HCT116 (cell line): ENCODE data around the gene IFNL2. TPM values are rescaled to one million over a fixed set of nuclear protein-coding genes. Genes with fewer than 3 reads are reported as not detected.

Experiments used
- ATAC-seq: fragments of 200-7000 bp; cut with Tn5 transposase; 2 replicates; pipeline ENCODE4 v1.9.1; 2020; ENCODE audit warnings: mild to moderate bottlenecking, moderate library complexity
- BruUV-seq: library from RNA; stranded (reverse); fragments of 400-500 nt; replicated peaks from 2 replicates; lab custom pipeline; 2021; lab: Mats Ljungman, UMichigan
- CTCF ChIA-PET: fragments of 300-600 bp; sonication (Branson Sonifier 250); formaldehyde crosslinking; loops from one replicate; lab custom pipeline; 2021; ENCODE audit warnings: antibody characterized with exemption; lab: Charles Lee
- POLR2A ChIA-PET: fragments of 300-600, 350-600 bp; sonication (Branson Sonifier 250); formaldehyde crosslinking; loops from one replicate; lab custom pipeline; 2021; ENCODE audit warnings: antibody characterized with exemption; lab: Charles Lee
- RAD21 ChIA-PET, 2 experiments: fragments of 300-600 bp; sonication (Branson Sonifier 250); formaldehyde crosslinking; loops; one replicate each; lab custom pipeline; 2023; ENCODE audit warnings: low total read pairs in 2 of 2; ENCODE audit not compliant: uncharacterized antibody in 2 of 2, unreplicated experiment in 2 of 2, low non-redundant PET in 1 of 2; lab: Charles Lee
- DNase-seq: peaks from one replicate; pipeline ENCODE4 v3.0.0-alpha.2; 2010; ENCODE audit warnings: low read depth, low spot score
- H2AFZ ChIP-seq: fragments of 200-600 bp; shearing (Covaris generic), sonication (generic); 2 replicates; pipeline ENCODE4 v1.6.1; 2017; ENCODE audit warnings: low read depth, mixed run types, mixed read lengths, antibody characterized with exemption, low read length; ENCODE audit not compliant: poor library complexity, severe bottlenecking
- H3K27ac ChIP-seq: 2 replicates; pipeline ENCODE4 v1.5.1; 2012; ENCODE audit warnings: low read depth, low read length
- H3K27me3 ChIP-seq: fragments of 200-600 bp; sonication (generic); 2 replicates; pipeline ENCODE4 v1.6.1; 2016; ENCODE audit warnings: mixed run types, low read length, mixed read lengths; ENCODE audit not compliant: insufficient read depth
- H3K36me3 ChIP-seq, 2 experiments: fragments of 200-500 bp in 1 of 2; fragments of 200-600 bp in 1 of 2; sonication (Bioruptor generic) in 1 of 2; sonication (generic) in 1 of 2; 2 replicates each; pipeline versions ENCODE4 v1.5.1 to v1.6.1; 2014 to 2016; ENCODE audit warnings: low read length in 2 of 2, inconsistent platforms in 1 of 2, mixed read lengths in 1 of 2, mixed run types in 1 of 2; ENCODE audit not compliant: insufficient read depth in 2 of 2, control insufficient read depth in 1 of 2
- H3K4me1 ChIP-seq, 2 experiments: fragments of 200-600 bp in 1 of 2; sonication (generic) in 1 of 2; 2 replicates each; pipeline versions ENCODE4 v1.5.1 to v1.6.1; 2012 to 2017; ENCODE audit warnings: low read length in 2 of 2, inconsistent platforms in 1 of 2, mild to moderate bottlenecking in 1 of 2, mixed read lengths in 1 of 2, mixed run types in 1 of 2, moderate library complexity in 1 of 2; ENCODE audit not compliant: insufficient read depth in 2 of 2, control insufficient read depth in 1 of 2
- H3K4me2 ChIP-seq: fragments of 200-600 bp; sonication (generic); 2 replicates; pipeline ENCODE4 v1.6.1; 2017; ENCODE audit warnings: mixed run types, low read length, mixed read lengths
- H3K4me3 ChIP-seq, 2 experiments: fragments of 200-600 bp in 1 of 2; sonication (generic) in 1 of 2; replicated peaks in 1 of 2; 2 replicates each; pipeline ENCODE4 v1.5.1; 2011 to 2016; ENCODE audit warnings: low read length in 2 of 2, control low read depth in 1 of 2, low read depth in 1 of 2, mild to moderate bottlenecking in 1 of 2, mixed read lengths in 1 of 2, mixed run types in 1 of 2
- H3K79me2 ChIP-seq: fragments of 200-600 bp; sonication (generic); 2 replicates; pipeline ENCODE4 v1.6.1; 2017; ENCODE audit warnings: mild to moderate bottlenecking, mixed run types, low read length, moderate library complexity, mixed read lengths; ENCODE audit not compliant: insufficient read depth
- H3K9ac ChIP-seq: fragments of 200-600 bp; sonication (generic); 2 replicates; pipeline ENCODE4 v1.6.1; 2016; ENCODE audit warnings: low read length, mixed read lengths
- H3K9me2 ChIP-seq: fragments of 200-600 bp; sonication (generic), shearing (Covaris generic); 2 replicates; pipeline ENCODE4 v1.6.1; 2017; ENCODE audit warnings: mixed run types, mild to moderate bottlenecking, moderate library complexity; ENCODE audit not compliant: insufficient read depth
- H3K9me3 ChIP-seq, 2 experiments: fragments of 200-500 bp in 1 of 2; fragments of 200-600 bp in 1 of 2; sonication (Bioruptor generic) in 1 of 2; sonication (generic) in 1 of 2; 2 replicates each; pipeline ENCODE4 v1.6.1; 2014 to 2017; ENCODE audit warnings: low read length in 2 of 2, mixed read lengths in 2 of 2, inconsistent platforms in 1 of 2, low read depth in 1 of 2, mild to moderate bottlenecking in 1 of 2, mixed run types in 1 of 2, moderate library complexity in 1 of 2; ENCODE audit not compliant: control insufficient read depth in 1 of 2, insufficient read depth in 1 of 2
- H4K20me1 ChIP-seq: fragments of 200-600 bp; sonication (generic), shearing (Covaris generic); 2 replicates; pipeline ENCODE4 v1.6.1; 2017; ENCODE audit warnings: mixed run types, mild to moderate bottlenecking, moderate library complexity; ENCODE audit not compliant: insufficient read depth
- CBX3 ChIP-seq: IDR thresholded peaks from 2 replicates; pipeline ENCODE4 v1.6.1; 2012; ENCODE audit warnings: low read depth
- CEBPB ChIP-seq: IDR thresholded peaks from 2 replicates; pipeline ENCODE4 v1.6.1; 2012; ENCODE audit warnings: low read depth
- EGR1 ChIP-seq: IDR thresholded peaks from 2 replicates; pipeline ENCODE4 v1.6.1; 2012; ENCODE audit warnings: low read depth
- EZH2 ChIP-seq: fragments of 200-600 bp; sonication (generic); IDR thresholded peaks from 2 replicates; pipeline ENCODE4 v1.6.1; 2017; ENCODE audit warnings: antibody characterized with exemption, mixed run types
- EZH2phosphoT487 ChIP-seq: fragments of 200-600 bp; IDR thresholded peaks from 2 replicates; pipeline ENCODE4 v1.6.1; 2018; ENCODE audit warnings: antibody characterized with exemption, borderline replicate concordance
- FOSL1 ChIP-seq: IDR thresholded peaks from 2 replicates; pipeline ENCODE4 v1.6.1; 2012; ENCODE audit warnings: low read depth
- JUND ChIP-seq: IDR thresholded peaks from 2 replicates; pipeline ENCODE4 v1.6.1; 2012
- MAX ChIP-seq: IDR thresholded peaks from 2 replicates; pipeline ENCODE4 v1.6.1; 2012
- POLR2A ChIP-seq: IDR thresholded peaks from 2 replicates; pipeline ENCODE4 v1.7.0; 2011; ENCODE audit warnings: borderline replicate concordance; ENCODE audit not compliant: insufficient read depth, insufficient read length; ENCODE audit errors: extremely low read depth
- POLR2AphosphoS5 ChIP-seq: IDR thresholded peaks from 2 replicates; pipeline ENCODE4 v1.6.1; 2011; ENCODE audit warnings: mild to moderate bottlenecking, low read depth, low read length, moderate library complexity
- SIN3A ChIP-seq: IDR thresholded peaks from 2 replicates; pipeline ENCODE4 v1.6.1; 2012; ENCODE audit warnings: low read depth
- SP1 ChIP-seq: IDR thresholded peaks from 2 replicates; pipeline ENCODE4 v1.6.1; 2012; ENCODE audit warnings: low read depth
- SRF ChIP-seq: IDR thresholded peaks from 2 replicates; pipeline ENCODE4 v1.6.1; 2012; ENCODE audit warnings: low read depth
- ZBTB33 ChIP-seq: IDR thresholded peaks from 2 replicates; pipeline ENCODE4 v1.6.1; 2011; ENCODE audit warnings: mild to moderate bottlenecking, low read length, moderate library complexity; ENCODE audit not compliant: insufficient replicate concordance; ENCODE audit errors: extremely low read depth
- ZFX ChIP-seq: fragments of 450-650 bp; IDR thresholded peaks from 2 replicates; pipeline ENCODE4 v1.6.1; 2017
- ZNF274 ChIP-seq: fragments of 200-500 bp; sonication (Bioruptor generic); IDR thresholded peaks from 2 replicates; pipeline ENCODE4 v1.6.1; 2014; ENCODE audit warnings: mild to moderate bottlenecking, low read depth, low read length, inconsistent platforms
- intact Hi-C: fragments of 100-400 bp; cut with micrococcal nuclease; formaldehyde crosslinking; loops from 2 replicates; pipeline ENCODE4 v1.10.0; 2022
- total RNA-seq: library from RNA; stranded (reverse); gene quantifications from one replicate; pipeline ENCODE4 v1.2.1, GENCODE V29; 2021; ENCODE audit not compliant: unreplicated experiment

The IFNL2 gene
- total RNA-seq, 1 experiment from 2014 or later, result not detected

GRCh38 chr19:39277598-39277997, 9.4 kb downstream of the IFNL2 start:
- TF ChIP-seq ZNF274 (no peak), ZFX (no peak), MAX (no peak), ZBTB33 (no peak), SRF (no peak), FOSL1 (no peak), SP1 (no peak), POLR2AphosphoS5 (no peak), SIN3A (no peak), CEBPB (no peak), POLR2A (no peak), EZH2phosphoT487 (no peak), CBX3 (no peak), EZH2 (no peak), JUND (no peak), EGR1 (no peak)
- POLR2A ChIA-PET, result no interaction called here
- no peak overlapping the region for H2AFZ ChIP-seq
- H3K4me1 ChIP-seq, result peaks cover 3 to 8% of the 10 kb centered on the region in 2 experiments
- RAD21 ChIA-PET, result no interaction called here
- no peaks in the 10 kb centered on the region for H3K36me3 ChIP-seq
- H3K9me2 ChIP-seq, result no peaks in the 10 kb centered on the region
- no peaks in the 10 kb centered on the region for H4K20me1 ChIP-seq
- no peak overlapping the region for H3K4me3 ChIP-seq
- intact Hi-C loops, result no loop called here
- H3K9ac ChIP-seq, result no peak overlapping the region
- no TSS peak for BruUV-seq
- no peaks in the 10 kb centered on the region for H3K9me3 ChIP-seq
- DNase-seq (no peak), ATAC-seq (no peak)
- H3K27me3 ChIP-seq, result no peaks in the 10 kb centered on the region
- CTCF ChIA-PET, result no interaction called here
- no peaks in the 10 kb centered on the region for H3K79me2 ChIP-seq
- H3K4me2 ChIP-seq, result no peak overlapping the region
- H3K27ac ChIP-seq, result no peak overlapping the region
